Activated CD4-positive, alpha-beta memory T cell treated with anti-CD3 and anti-CD28 coated beads, Interleukin-2, amount 10 ng/mL, durations not matched to agents 7 days and 5 days (primary cell): Measurements from ENCODE around the gene SPOCK1. TPM values are rescaled to one million over a fixed set of nuclear protein-coding genes. Genes with fewer than 3 reads are reported as not detected.

Experiments used
- CTCF ChIA-PET: fragments of 350-600 bp; sonication (Branson Sonifier 250); formaldehyde crosslinking; loops from one replicate; lab custom pipeline; 2021; ENCODE audit warnings: antibody characterized with exemption, inconsistent platforms; lab: Charles Lee
- POLR2A ChIA-PET: fragments of 350-600 bp; sonication (Branson Sonifier 250); formaldehyde crosslinking; loops from one replicate; lab custom pipeline; 2021; ENCODE audit warnings: antibody characterized with exemption; lab: Charles Lee
- DNase-seq: peaks from one replicate; pipeline ENCODE4 v3.0.0-alpha.2; 2020
- H3K27ac Mint-ChIP-seq: one replicate; pipeline ENCODE4 v1.8.0; 2021; ENCODE audit warnings: mild to moderate bottlenecking, mixed read lengths
- H3K27me3 Mint-ChIP-seq: one replicate; pipeline ENCODE4 v1.8.0; 2021; ENCODE audit warnings: mixed read lengths
- H3K36me3 Mint-ChIP-seq: one replicate; pipeline ENCODE4 v1.8.0; 2021; ENCODE audit warnings: low read depth, mixed read lengths
- H3K4me1 Mint-ChIP-seq: one replicate; pipeline ENCODE4 v1.8.0; 2021; ENCODE audit warnings: mixed read lengths
- H3K4me3 Mint-ChIP-seq: one replicate; pipeline ENCODE4 v1.8.0; 2021; ENCODE audit warnings: mild to moderate bottlenecking, mixed read lengths
- H3K9me3 Mint-ChIP-seq: one replicate; pipeline ENCODE4 v1.8.0; 2021; ENCODE audit warnings: mixed read lengths
- total RNA-seq, 2 experiments: library from RNA; stranded (reverse); gene quantifications; one replicate each; pipeline ENCODE4 v1.2.3, GENCODE V29; 2021

Gene SPOCK1
- total RNA-seq, 2 experiments from 2014 or later, result 0.73 to 0.86 TPM

GRCh38 chr5:137164961-137165360 is 334.2 kb downstream of the SPOCK1 start:
- H3K4me1 Mint-ChIP-seq, result no peaks in the 10 kb centered on the region
- H3K27ac Mint-ChIP-seq, result no peak overlapping the region
- no peak for DNase-seq
- H3K4me3 Mint-ChIP-seq, result no peak overlapping the region
- ChIA-PET POLR2A (no interaction called here), CTCF (no interaction called here)
- H3K9me3 Mint-ChIP-seq, result no peaks in the 10 kb centered on the region
- peaks cover 2% of the 10 kb centered on the region for H3K27me3 Mint-ChIP-seq
- no peaks in the 10 kb centered on the region for H3K36me3 Mint-ChIP-seq

DNA sequence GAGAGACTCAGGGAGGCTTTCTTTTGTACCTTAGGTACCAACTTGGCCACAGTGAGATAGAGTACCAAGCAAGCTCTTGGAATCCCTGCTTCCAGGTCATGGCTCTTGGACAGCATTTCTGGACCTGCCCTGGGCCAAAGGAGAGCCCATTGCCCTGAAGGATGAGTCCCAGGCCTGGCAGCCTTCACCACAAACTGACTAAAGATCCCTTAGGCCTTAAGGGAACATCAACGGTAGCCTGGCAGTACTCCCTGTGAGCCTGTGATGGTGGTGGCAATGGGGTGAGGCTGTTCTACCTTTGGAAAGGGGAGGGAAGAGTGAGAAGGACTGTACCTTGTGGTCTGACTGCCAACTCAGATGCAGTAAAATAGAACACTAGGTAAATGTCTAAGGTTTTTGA is 334.6 kb downstream of the SPOCK1 start:
- Mint-ChIP-seq H3K4me3 (no peak overlapping the region), H3K27me3 (peaks cover 2% of the 10 kb centered on the region), H3K27ac (no peak overlapping the region), H3K4me1 (no peaks in the 10 kb centered on the region), H3K9me3 (no peaks in the 10 kb centered on the region), H3K36me3 (no peaks in the 10 kb centered on the region)
- POLR2A ChIA-PET, result no interaction called here
- no peak for DNase-seq
- CTCF ChIA-PET, result no interaction called here

DNA sequence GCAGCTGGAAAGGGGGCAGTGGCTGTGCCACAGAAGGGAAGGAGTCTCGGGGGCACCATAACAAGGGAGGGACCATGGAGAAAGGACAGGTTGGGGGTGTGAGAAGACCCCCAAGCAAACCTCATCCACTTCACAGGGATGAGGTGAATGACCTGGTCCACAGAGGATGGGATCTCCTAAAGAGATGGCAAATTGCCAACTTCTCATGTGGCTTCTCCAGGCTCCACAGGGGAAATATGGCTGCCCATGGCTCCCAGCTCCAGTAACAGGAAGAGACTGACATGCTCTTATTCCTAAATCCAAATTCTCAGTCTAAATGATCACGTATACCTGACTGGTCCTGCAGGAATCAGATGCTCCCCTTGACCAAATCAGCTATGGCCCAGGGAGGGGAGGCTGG is 340.4 kb downstream of the SPOCK1 start:
- CTCF ChIA-PET, result no interaction called here
- Mint-ChIP-seq H3K27me3 (no peaks in the 10 kb centered on the region), H3K4me1 (no peaks in the 10 kb centered on the region), H3K36me3 (no peaks in the 10 kb centered on the region), H3K9me3 (no peaks in the 10 kb centered on the region), H3K27ac (no peak overlapping the region), H3K4me3 (no peak overlapping the region)
- POLR2A ChIA-PET, result no interaction called here
- DNase-seq, result no peak

DNA sequence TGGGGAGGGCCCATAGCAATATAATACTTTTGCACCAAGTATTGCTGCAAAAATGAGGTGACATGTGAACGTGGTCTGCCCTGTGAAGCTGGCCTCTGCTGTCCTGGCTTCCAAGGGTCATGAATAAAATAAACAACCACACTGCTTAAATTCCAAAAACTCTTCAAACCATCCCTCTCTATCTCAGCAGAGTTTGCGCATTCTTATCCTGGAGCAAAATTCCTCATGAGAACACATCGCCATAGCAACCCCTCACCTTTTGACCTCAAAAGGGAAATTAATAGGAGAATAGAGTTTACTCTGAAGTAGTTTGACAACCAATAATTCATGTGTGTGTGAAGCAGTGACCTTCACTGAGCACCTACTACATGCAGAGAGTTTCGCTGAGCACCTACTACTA is 342.9 kb downstream of the SPOCK1 start:
- H3K27me3 Mint-ChIP-seq, result no peaks in the 10 kb centered on the region
- DNase-seq, result no peak

DNA sequence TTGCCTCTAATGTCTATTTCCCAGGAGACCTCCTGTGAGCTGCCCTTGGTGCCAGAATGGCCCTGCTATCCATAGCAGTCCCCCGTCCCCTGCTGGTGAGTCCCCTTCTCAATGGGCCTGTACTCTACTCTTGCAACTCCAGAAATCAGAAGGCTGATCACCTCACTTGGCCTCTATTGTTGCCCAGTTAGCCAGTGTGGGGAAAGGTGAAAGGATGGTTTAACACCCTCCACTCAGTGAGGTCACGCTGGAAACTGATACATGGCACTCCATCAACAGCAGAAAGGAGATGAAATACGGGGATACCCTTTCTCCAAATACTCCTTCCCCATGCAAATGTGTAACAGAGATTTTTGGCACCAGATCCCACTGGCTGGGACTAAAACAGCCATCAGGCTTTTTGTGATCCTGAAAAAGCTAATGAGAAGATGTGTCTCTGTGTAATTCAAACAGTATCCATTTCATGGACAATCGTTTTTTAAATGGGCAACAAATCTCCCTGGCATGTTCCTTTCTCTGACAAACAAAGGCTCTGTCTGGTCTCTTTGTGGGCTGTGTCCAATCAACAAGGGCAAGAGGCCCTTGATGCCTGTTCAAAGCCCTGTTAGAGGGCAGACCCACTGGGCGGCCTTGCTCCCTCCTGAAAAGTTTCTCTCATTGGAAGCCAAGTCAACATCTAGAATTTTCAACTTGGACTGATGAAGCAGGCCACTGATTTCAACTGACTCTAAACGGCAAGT is 343.7 kb downstream of the SPOCK1 start:
- CTCF ChIA-PET, result no interaction called here

More for the DNA sequence above, 342.9 kb downstream of the SPOCK1 start:
- H3K4me1 Mint-ChIP-seq, result no peaks in the 10 kb centered on the region
- H3K27ac Mint-ChIP-seq, result no peak overlapping the region
- CTCF ChIA-PET, result no interaction called here
- POLR2A ChIA-PET, result no interaction called here
- H3K36me3 Mint-ChIP-seq, result no peaks in the 10 kb centered on the region
- no peaks in the 10 kb centered on the region for H3K9me3 Mint-ChIP-seq
- H3K4me3 Mint-ChIP-seq, result no peak overlapping the region

DNA sequence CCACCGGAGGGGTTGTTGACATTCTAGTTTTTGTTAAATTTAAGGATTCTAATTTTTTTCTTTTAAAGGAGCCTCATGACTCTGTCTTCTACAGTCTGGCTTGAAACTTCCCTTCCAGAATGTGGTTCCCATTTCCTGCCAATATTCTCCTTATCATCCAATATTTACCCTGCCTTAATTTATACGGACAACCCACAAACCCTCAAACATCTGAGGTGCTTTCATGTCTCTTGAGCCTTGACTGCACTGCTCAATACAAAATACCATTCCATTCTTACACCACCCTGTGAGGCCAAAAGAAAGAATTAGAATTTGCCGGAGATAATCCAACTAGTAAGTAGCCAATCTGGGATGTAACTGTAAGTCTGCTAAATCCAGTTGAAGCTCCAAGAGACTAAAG is 346.5 kb downstream of the SPOCK1 start:
- no peak for DNase-seq
- ChIA-PET POLR2A (no interaction called here), CTCF (no interaction called here)
- Mint-ChIP-seq H3K36me3 (no peaks in the 10 kb centered on the region), H3K27me3 (no peaks in the 10 kb centered on the region), H3K4me1 (no peaks in the 10 kb centered on the region), H3K9me3 (no peaks in the 10 kb centered on the region), H3K4me3 (no peak overlapping the region), H3K27ac (no peak overlapping the region)

More for the DNA sequence above, 343.7 kb downstream of the SPOCK1 start:
- H3K9me3 Mint-ChIP-seq, result no peaks in the 10 kb centered on the region
- POLR2A ChIA-PET, result no interaction called here
- no peaks in the 10 kb centered on the region for H3K27me3 Mint-ChIP-seq
- H3K36me3 Mint-ChIP-seq, result no peaks in the 10 kb centered on the region
- no peak for DNase-seq
- no peak overlapping the region for H3K27ac Mint-ChIP-seq
- H3K4me1 Mint-ChIP-seq, result no peaks in the 10 kb centered on the region
- no peak overlapping the region for H3K4me3 Mint-ChIP-seq

DNA sequence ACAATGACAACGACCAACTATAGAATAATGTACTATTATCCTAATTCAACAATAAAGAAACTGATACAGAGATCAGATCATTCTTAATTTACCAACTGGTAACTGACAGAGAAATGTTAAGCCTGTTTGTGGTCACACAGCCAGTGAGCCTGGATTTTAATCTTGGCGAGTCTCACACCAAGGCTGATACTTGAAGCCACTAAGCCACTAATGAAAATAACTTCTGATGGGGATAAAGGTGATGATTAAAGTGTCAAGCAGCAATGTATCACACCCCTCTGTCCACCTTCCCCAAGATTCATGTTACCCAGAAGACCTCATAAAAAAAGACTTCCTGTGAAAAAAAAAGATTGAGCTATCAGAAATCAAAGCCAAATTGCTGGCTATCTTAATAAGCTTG is 350.5 kb downstream of the SPOCK1 start:
- Mint-ChIP-seq H3K36me3 (no peaks in the 10 kb centered on the region), H3K4me3 (no peak overlapping the region), H3K9me3 (no peaks in the 10 kb centered on the region), H3K27ac (no peak overlapping the region), H3K27me3 (no peaks in the 10 kb centered on the region), H3K4me1 (no peaks in the 10 kb centered on the region)
- ChIA-PET CTCF (no interaction called here), POLR2A (no interaction called here)
- DNase-seq, result no peak

DNA sequence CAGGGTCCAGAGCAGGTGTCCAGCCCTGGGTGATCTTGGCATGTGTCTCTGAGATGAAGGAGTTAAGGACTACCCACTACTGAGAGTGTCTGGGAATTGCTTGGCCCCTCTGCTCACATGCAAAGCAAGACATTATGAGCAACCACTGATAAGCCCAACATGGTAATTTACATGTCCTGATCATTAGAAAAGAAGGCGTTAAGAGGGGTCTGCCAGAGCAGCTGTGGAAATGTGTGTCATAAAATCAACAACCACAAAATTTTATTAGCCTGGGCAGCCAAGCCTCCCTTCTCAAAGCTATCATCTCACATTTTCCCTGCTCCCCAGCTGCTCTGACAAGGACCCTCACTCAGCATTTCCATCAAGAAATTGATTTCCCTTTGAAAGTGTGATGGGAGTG is 351.0 kb downstream of the SPOCK1 start:
- POLR2A ChIA-PET, result no interaction called here
- DNase-seq, result no peak
- no peak overlapping the region for H3K4me3 Mint-ChIP-seq
- no peak overlapping the region for H3K27ac Mint-ChIP-seq
- H3K4me1 Mint-ChIP-seq, result no peaks in the 10 kb centered on the region
- H3K9me3 Mint-ChIP-seq, result no peaks in the 10 kb centered on the region
- no peaks in the 10 kb centered on the region for H3K36me3 Mint-ChIP-seq
- no peaks in the 10 kb centered on the region for H3K27me3 Mint-ChIP-seq
- CTCF ChIA-PET, result no interaction called here

DNA sequence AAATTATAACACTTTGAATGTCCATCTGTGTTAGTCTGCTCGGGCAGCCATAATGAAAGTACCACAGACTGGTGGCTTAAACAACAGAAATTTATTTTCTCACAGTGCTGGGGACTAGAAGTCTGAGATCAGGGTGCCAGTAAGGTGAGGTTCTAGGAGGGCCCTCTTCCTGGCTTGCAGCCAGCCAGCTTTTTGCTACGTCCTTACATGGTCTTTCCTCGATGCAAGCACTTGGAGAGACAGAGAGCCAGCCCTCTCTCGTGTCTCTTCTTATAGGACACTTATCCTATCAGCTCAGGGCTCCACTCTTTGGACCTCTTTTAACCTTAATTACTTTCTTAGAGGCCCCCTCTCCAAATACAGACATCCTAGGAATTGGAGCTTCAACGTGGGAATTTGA is 351.8 kb downstream of the SPOCK1 start:
- H3K9me3 Mint-ChIP-seq, result no peaks in the 10 kb centered on the region

GRCh38 chr5:137146402-137146890 is 352.7 kb downstream of the SPOCK1 start:
- no peaks in the 10 kb centered on the region for H3K4me1 Mint-ChIP-seq
- no peak for DNase-seq
- H3K9me3 Mint-ChIP-seq, result no peaks in the 10 kb centered on the region
- H3K27me3 Mint-ChIP-seq, result no peaks in the 10 kb centered on the region
- no peak overlapping the region for H3K4me3 Mint-ChIP-seq
- ChIA-PET POLR2A (no interaction called here), CTCF (no interaction called here)
- no peaks in the 10 kb centered on the region for H3K36me3 Mint-ChIP-seq
- H3K27ac Mint-ChIP-seq, result no peak overlapping the region

More for the DNA sequence above, 351.8 kb downstream of the SPOCK1 start:
- no peak overlapping the region for H3K27ac Mint-ChIP-seq
- ChIA-PET CTCF (no interaction called here), POLR2A (no interaction called here)
- no peaks in the 10 kb centered on the region for H3K4me1 Mint-ChIP-seq
- no peaks in the 10 kb centered on the region for H3K27me3 Mint-ChIP-seq
- H3K4me3 Mint-ChIP-seq, result no peak overlapping the region
- no peaks in the 10 kb centered on the region for H3K36me3 Mint-ChIP-seq
- DNase-seq, result no peak

DNA sequence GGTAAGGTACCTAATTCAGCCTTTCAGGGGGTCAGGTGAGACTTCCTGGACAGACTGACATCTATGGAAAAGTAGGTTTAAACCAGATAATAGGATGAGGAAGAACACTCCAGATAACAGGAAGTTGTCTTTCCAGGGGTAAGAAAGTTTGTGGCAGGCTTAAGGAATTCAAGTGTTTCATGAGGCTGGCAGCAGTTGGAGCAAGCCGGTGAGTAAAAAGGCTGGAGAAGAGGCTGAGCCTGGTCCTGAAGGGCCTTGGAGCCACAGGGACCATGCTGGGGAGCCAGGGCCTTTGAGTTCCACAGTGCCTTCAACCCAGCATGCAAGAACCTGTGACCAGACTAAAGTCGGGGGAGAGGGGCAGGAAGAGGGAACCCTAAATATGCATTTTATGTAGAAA is 353.4 kb downstream of the SPOCK1 start:
- no peaks in the 10 kb centered on the region for H3K36me3 Mint-ChIP-seq
- H3K9me3 Mint-ChIP-seq, result no peaks in the 10 kb centered on the region
- ChIA-PET POLR2A (no interaction called here), CTCF (no interaction called here)
- H3K4me3 Mint-ChIP-seq, result no peak overlapping the region
- H3K27me3 Mint-ChIP-seq, result no peaks in the 10 kb centered on the region
- no peak for DNase-seq
- H3K27ac Mint-ChIP-seq, result no peak overlapping the region
- no peaks in the 10 kb centered on the region for H3K4me1 Mint-ChIP-seq

DNA sequence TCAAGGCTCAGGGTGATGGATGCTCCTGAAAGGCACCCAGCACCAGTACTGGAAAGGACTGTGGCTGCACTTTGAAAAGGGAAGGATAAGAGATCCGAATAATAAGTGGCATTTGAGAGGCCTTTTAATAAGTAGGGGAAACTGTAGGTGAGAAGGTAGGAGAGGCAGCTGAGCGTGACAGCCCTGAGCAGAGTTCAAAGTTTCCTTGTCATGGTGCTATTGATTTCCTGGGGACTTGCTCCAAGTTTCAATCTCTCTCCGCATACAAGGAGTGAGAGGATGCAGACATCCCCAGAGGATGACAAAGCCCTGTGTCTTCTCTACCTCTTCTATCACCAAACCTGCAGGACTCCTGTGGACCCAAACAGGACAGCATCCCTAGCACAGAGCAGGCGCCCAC is 354.5 kb downstream of the SPOCK1 start:
- Mint-ChIP-seq H3K27ac (no peak overlapping the region), H3K4me3 (no peak overlapping the region), H3K36me3 (no peaks in the 10 kb centered on the region), H3K27me3 (no peaks in the 10 kb centered on the region), H3K4me1 (no peaks in the 10 kb centered on the region), H3K9me3 (no peaks in the 10 kb centered on the region)
- no peak for DNase-seq
- ChIA-PET CTCF (no interaction called here), POLR2A (no interaction called here)

DNA sequence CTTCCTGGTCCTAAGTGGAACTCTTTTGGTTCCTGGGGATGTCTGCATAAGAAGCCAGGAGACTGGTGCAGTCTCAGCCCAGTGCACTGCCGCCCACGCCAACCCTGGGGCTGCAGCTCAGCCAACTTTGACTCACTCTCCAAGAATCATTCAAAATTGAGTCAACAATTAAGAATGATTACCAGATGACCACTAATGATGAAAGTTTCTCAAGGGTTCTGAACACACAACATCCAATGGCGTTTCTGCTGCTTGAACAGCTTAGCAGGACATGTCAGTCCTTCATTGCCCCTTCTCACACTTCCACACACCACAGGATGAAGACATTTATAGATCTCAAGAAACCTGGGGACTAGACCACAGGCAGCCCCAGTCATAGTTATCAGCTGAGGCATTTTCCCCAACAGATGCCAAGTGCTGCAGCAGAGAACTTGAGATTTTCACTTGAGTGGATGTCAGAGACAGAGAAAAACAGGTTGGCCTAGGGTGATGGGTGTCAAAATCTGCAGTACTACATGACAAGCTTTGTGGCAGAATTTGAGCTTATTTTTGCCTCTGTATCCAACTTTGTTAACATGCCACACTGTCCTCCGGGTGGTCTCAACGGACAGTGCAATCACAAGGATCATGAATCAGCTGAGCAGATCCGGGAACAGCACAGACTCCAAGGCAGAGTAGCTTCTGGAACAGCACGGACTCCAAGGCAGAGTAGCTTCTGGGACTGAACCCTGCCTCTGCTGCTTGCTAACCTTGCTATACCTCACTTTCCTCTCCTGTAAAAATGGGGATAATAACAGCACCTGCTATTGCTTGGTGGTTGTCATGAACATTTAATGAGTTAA is 356.1 kb downstream of the SPOCK1 start:
- CTCF ChIA-PET, result no interaction called here

More for the DNA sequence above, 356.1 kb downstream of the SPOCK1 start:
- Mint-ChIP-seq H3K36me3 (no peaks in the 10 kb centered on the region), H3K4me1 (no peaks in the 10 kb centered on the region), H3K9me3 (no peaks in the 10 kb centered on the region), H3K4me3 (no peak overlapping the region), H3K27me3 (no peaks in the 10 kb centered on the region), H3K27ac (no peak overlapping the region)
- DNase-seq, result no peak
- POLR2A ChIA-PET, result no interaction called here
